ENCODE measurements around the gene PAFAH1B1.
A peak's percentile ranks its signal among the peaks of the same experiment; 100 is the strongest.

PAFAH1B1 gene

DNA sequence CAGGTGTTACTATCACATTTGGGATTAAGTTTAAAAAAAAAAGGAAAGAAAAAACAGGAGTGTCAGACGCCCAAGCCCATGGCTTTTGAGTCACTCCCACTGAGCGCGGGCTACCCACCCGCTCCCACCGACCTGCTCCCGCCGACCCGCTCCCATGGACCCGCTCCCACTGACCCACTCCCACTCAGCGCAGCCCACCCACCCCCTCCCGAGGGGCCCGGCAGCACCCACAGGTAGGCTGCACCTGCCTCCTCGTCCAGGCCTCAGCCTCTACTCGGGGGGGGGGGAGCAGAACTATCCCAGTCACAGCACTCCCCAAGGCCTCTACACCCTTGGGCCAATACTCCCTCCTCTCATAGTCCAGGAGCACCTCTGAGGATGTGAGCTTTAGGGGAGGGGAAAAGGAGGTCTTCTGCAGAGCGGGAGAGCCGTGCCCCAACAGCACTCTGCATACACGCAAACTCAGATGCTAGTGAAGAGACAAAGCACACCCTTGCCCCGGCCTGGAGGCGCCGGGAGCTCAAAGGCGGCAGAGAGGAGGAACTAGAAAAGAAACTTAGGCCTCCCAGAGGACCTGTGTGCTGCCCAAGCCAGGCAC, 115.2 kb downstream of the PAFAH1B1 start:
- ChIA-PET POLR2A (no interaction called here), CTCF (no interaction called here)
- H3K4me3 ChIP-seq (ENCODE audit: low read depth, low read length), result no peak overlapping the region
- no peak for DNase-seq (ENCODE audit: low read depth, low spot score)
- TF ChIP-seq, protein P1, sequence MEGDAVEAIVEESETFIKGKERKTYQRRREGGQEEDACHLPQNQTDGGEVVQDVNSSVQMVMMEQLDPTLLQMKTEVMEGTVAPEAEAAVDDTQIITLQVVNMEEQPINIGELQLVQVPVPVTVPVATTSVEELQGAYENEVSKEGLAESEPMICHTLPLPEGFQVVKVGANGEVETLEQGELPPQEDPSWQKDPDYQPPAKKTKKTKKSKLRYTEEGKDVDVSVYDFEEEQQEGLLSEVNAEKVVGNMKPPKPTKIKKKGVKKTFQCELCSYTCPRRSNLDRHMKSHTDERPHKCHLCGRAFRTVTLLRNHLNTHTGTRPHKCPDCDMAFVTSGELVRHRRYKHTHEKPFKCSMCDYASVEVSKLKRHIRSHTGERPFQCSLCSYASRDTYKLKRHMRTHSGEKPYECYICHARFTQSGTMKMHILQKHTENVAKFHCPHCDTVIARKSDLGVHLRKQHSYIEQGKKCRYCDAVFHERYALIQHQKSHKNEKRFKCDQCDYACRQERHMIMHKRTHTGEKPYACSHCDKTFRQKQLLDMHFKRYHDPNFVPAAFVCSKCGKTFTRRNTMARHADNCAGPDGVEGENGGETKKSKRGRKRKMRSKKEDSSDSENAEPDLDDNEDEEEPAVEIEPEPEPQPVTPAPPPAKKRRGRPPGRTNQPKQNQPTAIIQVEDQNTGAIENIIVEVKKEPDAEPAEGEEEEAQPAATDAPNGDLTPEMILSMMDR (IDR thresholded peaks at IDR 0.05; ENCODE audit: insufficient read depth, low read length, missing control alignments), result no peak

DNA sequence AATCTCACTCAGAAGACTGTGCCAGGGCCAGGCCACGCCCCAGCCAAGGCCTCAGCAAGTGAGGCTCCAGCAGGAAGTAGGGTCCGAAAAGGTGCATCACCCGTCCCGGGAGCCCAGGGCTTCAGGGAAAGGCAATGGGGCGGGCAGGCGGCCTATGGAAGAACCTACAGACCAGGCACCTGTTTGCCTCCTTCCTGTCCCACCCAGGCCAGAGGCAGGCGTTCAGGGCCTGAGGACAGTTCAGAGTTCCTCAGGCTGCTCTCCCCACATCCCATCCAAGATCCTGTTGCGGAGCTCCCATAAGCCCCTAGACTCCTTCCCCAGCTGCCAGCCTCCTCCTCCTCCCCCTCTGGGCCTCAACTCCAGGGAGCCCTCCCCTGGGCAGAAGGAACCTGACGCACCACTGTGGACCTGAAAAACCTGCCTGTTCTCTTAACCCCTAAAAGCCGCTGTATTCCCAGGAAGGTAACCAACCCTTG, 115.8 kb downstream of the PAFAH1B1 start:
- ChIA-PET POLR2A (no interaction called here), CTCF (no interaction called here)
- DNase-seq (ENCODE audit: low read depth, low spot score), result no peak

DNA sequence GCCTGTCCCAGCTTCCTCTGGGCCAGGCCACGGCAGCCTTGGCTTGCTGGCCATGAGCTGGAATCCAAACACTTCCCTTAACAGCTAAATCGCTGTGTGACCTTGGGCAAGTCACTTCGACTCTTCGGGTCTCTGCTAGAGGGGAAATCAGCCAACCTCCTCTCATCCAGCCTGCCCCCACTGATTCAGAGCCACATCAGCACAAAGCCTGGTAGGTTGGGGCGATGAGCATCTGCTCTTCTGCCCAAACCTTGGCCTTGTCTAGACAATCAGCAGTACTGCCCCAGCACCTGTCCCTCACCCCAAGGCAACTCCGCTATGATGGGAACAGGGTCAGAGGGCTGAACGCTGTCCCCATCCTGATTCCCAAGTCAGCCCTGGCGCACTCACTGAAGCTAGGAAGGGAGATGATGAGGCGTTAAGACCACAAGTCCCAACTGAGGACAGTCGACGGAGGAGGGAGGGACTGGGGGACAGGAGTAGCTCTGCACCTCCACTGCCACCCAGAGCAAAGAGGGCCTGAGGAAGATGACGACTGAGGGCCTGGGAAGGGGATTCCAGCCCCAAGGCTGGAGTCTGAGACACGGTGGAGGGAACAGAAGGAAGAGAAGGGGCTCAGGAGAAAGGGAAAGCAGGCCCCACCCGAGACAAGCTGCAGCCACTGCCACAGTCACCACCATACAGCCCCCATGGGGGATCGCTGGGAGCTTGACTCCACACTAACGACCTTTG, 116.8 kb downstream of the PAFAH1B1 start:
- TF ChIP-seq, protein P1 (IDR thresholded peaks at IDR 0.05; ENCODE audit: insufficient read depth, low read length, missing control alignments), result no peak
- ChIA-PET CTCF (no interaction called here), POLR2A (interaction anchor here (1.5 kb wide), 1 partner anchor 14 kb away, joined by 3 read pairs; no protein-coding TSS in a partner anchor)
- peak overlapping the region; percentile 74 for H3K4me3 ChIP-seq (ENCODE audit: low read depth, low read length)
- DNase-seq (ENCODE audit: low read depth, low spot score), result no peak

More for the DNA sequence above, 115.8 kb downstream of the PAFAH1B1 start:
- 0 out of 2 replicates have a peak overlapping the region, but pooled peaks have one; percentile 3 for H3K4me3 ChIP-seq (ENCODE audit: low read depth, low read length)
- TF ChIP-seq, protein P1 (IDR thresholded peaks at IDR 0.05; ENCODE audit: insufficient read depth, low read length, missing control alignments), result no peak

DNA sequence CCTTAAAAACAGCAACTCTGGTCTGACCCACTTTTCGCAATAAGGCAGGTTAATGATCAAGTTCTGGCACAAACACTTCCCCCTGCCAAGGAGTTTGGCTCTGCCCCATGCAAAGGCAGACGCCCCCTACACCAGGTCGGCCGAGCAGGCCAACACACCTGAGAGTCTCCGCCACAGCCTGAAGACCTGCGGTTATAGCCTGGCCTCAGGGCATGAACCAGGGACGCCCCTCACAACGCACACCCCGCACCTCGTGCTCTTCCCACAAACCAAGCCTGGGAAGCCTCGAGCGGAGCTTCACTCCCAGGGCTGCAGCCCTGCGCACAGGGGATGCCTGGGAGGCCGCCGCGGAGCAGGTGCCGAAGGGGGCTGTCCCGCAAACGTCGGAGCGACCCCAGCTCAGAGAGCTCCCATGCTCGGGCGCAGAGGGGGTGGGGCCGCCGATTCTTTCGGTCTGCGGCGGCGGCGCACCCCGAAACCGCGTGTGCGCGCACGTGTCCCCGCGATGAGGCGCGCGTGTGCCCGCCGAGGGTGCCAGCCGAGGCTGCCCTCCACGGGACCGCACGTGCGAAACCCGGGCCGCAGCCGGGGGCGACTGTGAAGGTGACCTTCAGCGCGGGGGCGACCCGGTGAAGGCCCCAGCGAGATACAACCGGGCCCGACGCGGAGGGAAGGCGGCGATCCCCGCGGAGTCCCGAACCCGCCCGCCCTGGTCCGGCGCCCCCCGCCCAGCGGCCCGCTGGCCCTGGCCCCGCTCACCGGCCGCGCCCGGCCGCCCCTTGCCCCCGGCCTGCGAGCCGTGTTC, 117.6 kb downstream of the PAFAH1B1 start:
- H3K4me3 ChIP-seq (ENCODE audit: low read depth, low read length), result peak overlapping the region; percentile 74
- TF ChIP-seq, protein P1 (IDR thresholded peaks at IDR 0.05; ENCODE audit: insufficient read depth, low read length, missing control alignments), result no peak

DNA sequence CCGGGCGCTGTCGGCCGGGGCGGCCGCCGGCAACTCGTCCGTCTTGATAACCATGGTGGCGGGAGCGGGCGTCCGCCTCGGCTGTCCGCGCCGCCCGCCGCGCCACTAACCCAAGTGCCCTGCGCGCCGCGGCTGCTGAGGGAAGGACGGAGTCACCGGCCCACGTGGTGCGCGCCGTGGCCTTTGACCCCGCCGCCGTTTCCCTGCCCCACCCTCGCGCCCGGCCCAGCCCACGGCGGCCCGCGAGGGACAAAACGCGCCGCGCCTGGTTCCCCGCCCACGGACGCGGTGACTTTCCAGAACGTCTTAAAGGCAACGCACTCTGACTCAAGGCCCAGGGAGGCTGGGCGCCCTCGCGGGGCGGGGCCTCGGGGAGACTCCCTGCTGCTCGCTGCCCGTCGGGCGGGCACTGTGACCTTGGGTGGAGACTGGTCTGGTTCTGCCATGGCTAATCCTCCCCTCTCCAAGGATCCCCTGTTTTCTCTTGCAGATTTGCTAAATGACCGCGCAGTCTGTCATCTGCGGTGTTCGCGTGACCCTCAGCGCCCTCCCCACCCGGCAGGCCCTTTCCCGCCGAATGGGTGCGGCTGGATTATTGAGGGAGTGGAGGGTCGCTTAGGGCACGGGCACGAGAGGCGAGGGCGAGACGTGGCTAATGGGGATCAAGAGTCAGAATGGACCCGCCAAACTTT, 118.3 kb downstream of the PAFAH1B1 start, which contains the start of gene CLUH:
Gene CLUH, minus strand, starts transcription at position 157 of the 692 bp plus-strand sequence. Its CDS starts 103 bp downstream, at position 54.
- TF ChIP-seq, protein P1 (IDR thresholded peaks at IDR 0.05; ENCODE audit: insufficient read depth, low read length, missing control alignments), result no peak
- H3K4me3 ChIP-seq (ENCODE audit: low read depth, low read length), result peak within 1 kb of the TSS; percentile 74
- ChIA-PET POLR2A (no interaction called here), CTCF (no interaction called here)
- DNase-seq (ENCODE audit: low read depth, low spot score), result peak; percentile 65

More for the DNA sequence above, 117.6 kb downstream of the PAFAH1B1 start:
- POLR2A ChIA-PET, result interaction anchor here (1.5 kb wide), 1 partner anchor 14 kb away, joined by 3 read pairs; no protein-coding TSS in a partner anchor
- no peak for DNase-seq (ENCODE audit: low read depth, low spot score)
- CTCF ChIA-PET, result no interaction called here
